Stimulated activated CD4-positive, alpha-beta T cell treated with anti-CD3 and anti-CD28 coated beads, Interleukin-2, amount 100 ng/mL, for 24 hours (primary cell): ENCODE data around the gene OTULIN.

Source experiments
- DNase-seq, 2 donors: peaks; one replicate each; pipeline ENCODE4 v3.0.0-alpha.2; 2020

OTULIN gene

DNA sequence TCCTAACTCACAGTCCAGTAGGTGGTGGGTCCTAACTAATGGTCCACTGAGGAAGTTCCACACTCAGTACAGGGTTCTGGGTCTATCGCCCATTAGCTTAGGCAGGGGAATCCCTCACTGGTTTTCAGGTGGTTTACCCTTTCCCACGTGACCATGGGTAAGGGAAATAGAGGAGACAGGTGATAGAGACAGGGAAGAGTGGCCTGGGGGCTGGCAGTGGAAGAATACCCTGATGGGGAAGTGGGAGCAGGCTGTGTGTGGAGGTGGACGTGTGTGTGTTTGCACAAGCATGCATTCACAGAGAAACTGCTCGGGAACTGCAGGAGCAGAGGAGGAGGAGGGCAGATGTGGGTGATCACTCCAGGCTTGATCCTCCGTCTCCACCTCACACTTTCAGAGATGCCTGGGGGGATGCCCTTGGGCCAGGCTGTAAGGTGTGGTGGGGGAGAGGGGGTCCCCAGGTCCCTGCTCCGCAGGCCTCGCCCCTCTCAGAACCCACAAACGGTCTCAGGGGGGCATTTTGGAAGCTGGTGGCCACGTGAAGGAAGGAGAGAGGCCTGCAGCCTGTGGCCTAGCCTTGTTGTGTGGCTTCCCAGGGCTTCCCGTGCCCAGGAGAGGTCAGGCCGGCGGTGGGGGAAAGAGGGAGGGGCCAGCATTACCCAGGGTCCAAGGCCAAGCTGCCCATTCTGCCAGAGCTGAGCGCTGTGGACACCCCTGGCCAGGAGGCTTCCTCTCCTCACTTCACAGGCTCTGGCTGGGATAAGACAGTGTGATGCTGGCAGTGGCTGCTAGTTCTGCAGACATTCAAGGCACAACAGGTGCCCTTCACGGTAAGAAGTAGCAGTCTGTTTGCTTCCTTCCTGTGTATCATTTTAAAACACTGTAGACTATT lies 80.0 kb downstream of the OTULIN start:
- no peak for DNase-seq

- DNase-seq, result no peak
Measured at GRCh38 chr5:14745188-14745563, 80.7 kb downstream of the OTULIN start.

- no peak for DNase-seq
Measured at GRCh38 chr5:14745753-14746152, 81.2 kb downstream of the OTULIN start.

DNA sequence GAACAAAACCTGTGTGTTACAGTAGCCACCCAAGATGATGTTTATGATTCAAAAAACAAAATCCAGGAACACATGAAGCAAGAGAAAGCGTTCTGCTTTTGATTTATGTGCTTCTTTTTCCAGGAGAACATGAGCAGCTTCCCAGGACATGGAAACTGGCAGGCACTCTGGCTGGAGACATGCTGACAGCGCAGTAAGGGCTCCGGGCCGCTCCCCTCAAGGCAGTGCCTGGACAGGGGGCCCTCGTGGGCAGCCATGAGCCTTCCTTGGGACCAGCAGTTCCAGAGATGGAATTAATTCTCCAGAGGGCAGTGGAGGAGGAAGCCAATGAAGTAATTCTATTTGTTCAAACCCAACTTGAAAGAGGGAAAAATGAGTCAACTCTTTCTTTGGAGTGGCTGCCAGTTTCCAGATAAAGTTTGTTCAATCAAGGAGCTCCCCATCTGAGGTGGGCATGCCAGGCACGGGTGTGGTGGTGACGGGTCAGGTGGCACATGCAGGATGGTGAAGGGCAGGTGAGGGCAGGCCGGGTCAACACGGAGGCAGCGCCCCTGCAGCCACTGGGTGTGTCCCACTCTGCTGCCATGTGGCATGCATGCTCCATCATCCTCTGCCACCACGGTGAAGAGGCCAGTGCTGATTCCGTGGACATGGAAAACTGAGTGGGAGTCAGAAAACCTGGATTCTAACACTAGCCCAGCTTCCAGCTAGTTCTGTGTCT lies 83.8 kb downstream of the OTULIN start:
- no peak for DNase-seq
